ENCODE data around the gene SPINK9.

The SPINK9 gene

GRCh38 chr5:148335259-148335658, at the start of gene SPINK9:
Gene SPINK9 (plus strand): TSS chr5:148335559. CDS start chr5:148335614, 55 bp downstream.
- DNase-seq, result no peak

GRCh38 chr5:148290271-148291195, 44.8 kb upstream of the SPINK9 start:
- no peak for DNase-seq

DNA sequence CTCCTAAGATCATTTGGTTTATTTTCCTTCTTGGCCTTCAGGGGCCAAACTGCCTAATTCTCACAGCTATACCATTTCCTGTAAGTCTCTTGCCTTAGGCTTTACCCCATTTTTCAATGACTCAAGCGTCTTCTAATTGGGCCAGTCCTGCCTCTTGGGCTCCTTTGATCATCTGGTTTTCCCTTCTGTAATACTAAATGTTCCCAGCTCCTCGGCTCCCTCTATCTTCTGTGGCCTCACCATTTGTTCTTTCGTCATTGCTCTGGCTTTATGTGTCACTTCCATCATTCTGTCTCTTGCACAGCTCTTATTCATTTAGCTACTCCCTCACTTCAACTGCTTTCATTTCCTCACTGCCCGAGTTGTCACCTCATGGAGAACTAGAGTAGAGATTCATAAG, 37.6 kb upstream of the SPINK9 start:
- no peak for DNase-seq

- no peak for DNase-seq
Observed at GRCh38 chr5:148306446-148306845, 28.9 kb upstream of the SPINK9 start.

DNA sequence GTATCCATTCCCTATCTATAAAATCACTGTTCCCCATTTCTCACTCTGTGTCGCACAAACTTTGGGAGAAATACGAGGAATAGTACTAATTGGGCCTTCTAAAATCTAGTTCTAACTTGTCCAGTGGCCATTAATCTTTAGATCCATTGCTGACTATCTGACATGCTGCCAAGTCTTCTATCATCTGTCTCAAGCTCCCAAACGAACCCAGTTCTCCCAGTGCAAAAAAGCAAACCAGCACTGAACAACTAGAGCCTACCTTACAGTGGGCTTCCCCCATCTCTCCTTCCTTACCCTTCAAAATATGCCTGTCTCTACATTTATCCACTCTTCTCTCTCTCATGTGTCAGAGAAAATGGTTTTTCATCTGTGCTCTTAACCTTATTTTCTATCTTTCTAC, 26.3 kb upstream of the SPINK9 start:
- no peak for DNase-seq

DNA sequence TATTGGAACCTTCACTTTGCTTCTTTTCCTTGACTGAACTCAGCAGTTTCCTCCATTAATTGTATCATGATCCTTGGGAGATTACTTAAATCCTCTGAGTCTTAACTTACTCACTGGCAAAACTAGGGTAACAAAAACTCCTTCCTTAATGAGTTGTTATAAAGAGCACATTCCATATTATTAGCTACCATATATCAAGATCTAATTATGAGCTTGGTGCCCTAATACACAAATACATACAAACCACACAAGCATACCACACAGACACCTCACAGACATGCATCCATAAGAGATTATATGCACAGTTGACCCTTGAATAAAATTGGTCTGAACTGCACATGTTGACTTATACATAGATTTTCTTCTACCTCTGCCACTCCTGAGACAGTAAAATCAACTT, 25.6 kb upstream of the SPINK9 start:
- no peak for DNase-seq

DNA sequence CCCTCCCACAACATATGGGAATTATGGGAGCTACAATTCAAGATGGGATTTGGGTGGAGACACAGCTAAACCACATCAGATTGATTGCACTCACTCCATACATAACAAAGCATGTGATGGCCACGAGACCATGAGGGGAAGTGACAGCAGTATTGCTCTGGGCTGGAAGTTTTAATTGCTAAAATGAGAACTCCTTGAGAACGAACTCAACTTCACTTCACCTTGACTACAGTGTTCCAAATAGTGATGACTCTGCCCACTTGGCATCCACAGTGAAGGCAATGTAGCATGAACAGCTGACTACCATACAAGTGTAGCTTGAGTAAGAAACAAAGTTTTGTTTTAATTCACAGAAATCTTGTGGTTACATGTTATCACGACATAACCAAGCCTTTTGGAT, 23.9 kb upstream of the SPINK9 start:
- no peak for DNase-seq

DNA sequence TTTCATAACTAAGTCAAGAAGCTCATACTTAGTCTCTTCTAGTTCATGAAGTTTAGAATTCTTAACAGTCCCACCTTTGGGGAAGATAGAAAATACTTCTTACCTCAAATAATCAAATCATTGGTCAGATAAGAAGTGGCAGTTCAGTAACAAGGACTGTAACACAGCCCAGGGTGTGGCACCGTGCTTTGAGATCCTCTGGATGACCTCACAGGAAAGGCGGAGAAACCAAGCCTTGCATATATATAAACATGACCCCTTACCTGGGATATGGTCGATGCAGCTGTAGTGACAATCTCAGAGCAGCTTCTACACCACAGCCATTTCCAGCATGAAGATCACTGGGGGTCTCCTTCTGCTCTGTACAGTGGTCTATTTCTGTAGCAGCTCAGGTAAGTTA, 23.2 kb upstream of the SPINK9 start, which contains the start of gene SPINK7:
Gene SPINK7 (plus strand): TSS at position 271 of the 400 bp plus-strand sequence. CDS start 61 bp downstream, at position 332.
- DNase-seq, result no peak

DNA sequence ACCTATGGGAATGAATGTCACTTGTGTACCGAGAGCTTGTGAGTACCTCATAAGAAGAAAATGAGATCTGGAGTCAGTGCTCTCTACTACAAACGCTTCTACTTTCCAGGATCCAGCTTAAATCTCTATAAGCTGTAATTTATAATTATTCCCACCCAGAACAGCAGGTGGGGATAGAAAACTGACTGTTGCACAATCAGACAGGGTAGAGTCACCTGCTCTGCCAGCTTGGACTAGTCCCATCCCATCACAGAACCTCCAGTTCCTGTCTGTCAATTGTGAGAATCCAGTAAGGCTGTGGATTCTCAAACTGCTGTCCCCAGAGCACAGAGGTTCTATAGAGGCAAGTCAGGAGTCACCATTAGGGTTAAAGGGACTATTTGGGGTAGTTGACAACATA, 21.2 kb upstream of the SPINK9 start:
- DNase-seq, result no peak

DNA sequence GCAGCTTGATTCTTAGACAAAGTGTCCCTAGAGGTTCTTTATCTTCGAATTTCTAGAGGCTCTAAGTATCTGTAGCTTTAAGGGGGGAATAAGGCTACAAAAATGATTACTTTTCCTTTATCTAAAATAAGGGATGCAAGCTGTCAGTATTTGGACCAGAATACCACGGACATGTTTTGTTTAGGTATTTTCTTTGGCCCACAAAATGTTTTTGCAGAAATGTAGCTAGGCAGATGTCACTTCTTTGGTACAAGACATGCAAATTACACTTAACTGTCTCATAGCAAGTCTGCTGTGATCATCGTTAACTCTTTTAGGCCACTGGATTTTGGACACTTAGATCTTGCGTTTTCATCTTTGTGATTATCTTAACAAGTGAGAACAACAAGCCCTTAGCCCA, 20.6 kb upstream of the SPINK9 start:
- no peak for DNase-seq

DNA sequence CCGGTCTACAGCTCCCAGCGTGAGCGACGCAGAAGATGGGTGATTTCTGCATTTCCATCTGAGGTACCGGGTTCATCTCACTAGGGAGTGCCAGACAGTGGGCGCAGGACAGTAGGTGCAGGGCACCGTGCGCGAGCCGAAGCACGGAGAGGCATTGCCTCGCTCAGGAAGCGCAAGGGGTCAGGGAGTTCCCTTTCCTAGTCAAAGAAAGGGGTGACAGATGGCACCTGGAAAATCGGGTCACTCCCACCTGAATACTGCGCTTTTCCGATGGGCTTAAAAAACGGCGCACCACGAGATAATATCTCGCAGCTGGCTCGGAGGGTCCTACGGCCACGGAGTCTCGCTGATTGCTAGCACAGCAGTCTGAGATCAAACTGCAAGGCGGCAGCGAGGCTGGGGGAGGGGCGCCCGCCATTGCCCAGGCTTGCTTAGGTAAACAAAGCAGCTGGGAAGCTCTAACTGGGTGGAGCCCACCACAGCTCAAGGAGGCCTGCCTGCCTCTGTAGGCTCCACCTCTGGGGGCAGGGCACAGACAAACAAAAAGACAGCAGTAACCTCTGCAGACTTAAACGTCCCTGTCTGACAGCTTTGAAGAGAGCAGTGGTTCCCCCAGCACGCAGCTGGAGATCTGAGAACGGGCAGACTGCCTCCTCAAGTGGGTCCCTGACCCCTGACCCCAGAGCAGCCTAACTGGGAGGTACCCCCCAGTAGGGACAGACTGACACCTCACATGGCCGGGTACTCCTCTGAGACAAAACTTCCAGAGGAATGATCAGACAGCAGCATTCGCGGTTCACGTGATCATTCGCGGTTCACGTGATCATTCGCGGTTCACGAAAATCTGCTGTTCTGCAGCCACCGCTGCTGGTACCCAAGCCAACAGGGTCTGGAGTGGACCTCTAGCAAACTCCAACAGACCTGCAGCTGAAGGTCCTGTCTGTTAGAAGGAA, 15.1 kb upstream of the SPINK9 start:
- peak; percentile 1 for DNase-seq

DNA sequence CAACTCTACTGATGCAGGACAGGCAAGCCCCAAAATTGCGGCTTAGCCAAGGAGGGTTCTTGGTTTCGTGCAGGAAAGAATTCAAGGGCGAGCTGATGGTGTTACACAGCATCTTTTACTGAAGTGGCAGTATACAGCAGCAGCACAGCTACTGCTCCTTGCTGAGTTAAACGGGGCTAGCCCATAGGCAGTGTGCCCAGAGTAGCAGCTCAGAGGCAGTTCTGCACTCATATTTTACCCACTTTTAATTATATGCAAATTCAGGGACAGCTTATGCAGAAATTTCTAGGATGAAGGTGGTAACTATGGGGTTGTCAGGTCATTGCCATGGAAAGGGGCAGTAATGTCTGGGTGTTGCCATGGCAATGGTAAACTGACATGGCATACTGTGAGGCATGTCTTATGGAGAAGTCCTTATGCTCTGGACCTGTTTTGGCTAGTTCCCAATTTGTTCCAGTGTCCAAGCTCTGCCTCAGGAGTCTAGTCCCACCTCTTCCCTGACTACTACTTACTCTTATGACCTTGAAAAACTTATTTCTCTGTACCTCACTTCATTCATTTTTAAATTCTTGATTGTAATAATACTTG, 2.0 kb upstream of the SPINK9 start:
- DNase-seq, result no peak

DNA sequence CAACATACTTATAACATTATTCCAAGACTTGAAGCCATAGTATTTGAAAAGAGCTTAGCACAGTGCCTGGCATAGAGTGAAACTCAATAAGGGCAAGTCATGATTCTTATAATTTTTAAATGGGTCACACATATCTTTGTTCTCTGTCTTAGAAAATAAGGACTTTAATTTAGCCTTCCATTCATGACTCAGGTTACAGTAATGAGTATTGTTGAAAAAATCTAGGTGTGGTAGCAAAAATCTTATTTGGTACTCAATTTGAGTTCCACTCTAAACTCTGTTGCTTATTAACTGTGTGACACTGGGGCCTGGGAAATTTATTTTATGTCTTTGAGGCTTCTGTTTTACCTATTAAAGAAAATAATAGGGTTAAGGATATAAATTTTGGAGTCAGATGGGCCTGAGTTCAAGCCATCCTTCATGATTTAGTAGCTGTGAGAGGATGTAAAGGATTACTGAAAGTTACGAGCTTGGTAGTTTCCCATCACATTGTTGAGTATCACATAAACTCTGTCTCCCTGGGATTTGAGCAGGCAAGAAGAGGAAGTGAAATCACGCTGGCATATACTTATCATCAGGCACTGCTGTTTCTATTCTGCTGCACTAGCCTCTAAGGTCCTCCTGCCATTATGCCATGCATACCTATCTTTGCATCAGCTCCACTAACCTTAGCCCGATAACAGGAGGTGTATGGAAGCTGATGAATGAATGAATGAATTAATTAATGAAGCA, 1.5 kb downstream of the SPINK9 start:
- no peak for DNase-seq

DNA sequence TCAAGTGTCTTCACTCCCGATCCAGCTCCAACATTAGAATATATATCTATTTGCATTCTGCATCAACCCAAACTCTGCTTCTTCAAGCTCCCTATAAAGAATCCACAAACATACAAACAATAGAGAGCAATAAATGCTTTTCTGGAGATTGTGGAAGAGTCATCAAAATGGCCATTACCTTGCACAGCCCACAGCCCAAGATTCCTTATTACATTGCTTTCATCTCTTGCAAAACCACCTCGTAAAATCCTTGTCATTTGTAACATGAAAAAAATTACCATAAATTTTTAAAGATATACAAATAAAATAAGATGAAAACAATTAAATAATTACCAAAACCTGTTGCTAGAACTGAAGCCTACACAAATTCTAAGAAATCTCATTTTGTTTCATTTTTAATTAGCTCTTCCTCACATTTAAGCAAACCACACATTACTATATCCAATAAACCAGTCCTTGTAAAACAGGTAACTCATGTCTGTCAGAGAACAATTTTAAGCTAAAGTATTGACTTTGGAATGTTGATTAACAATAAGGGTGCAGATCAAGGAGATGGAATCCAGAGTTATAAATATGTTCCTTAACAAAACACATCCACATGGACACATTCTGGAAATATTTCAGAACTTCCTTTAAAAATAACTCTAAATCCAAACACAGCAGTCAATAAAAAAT, 7.1 kb downstream of the SPINK9 start:
- no peak for DNase-seq

GRCh38 chr5:148343046-148343407, 7.7 kb downstream of the SPINK9 start:
- no peak for DNase-seq

GRCh38 chr5:148343603-148344487, 8.5 kb downstream of the SPINK9 start:
- DNase-seq, result no peak

DNA sequence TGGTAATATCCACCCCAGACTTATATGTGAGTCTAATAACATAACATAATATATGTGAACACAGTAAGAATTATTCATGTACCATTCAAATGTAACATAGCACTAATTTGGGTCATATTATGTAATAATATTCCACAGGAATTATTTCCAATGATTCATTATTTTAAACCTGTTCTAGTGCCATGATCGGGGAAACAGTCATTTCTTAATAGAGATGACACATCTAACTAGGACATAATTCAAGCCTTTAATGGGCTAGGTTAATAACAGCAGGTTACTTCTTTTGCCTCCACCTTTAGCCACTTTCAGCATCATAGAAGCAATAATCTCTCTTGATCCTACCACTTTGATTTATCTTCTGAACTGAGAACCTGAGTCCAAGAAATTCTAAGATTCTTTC, 12.3 kb downstream of the SPINK9 start:
- DNase-seq, result no peak

DNA sequence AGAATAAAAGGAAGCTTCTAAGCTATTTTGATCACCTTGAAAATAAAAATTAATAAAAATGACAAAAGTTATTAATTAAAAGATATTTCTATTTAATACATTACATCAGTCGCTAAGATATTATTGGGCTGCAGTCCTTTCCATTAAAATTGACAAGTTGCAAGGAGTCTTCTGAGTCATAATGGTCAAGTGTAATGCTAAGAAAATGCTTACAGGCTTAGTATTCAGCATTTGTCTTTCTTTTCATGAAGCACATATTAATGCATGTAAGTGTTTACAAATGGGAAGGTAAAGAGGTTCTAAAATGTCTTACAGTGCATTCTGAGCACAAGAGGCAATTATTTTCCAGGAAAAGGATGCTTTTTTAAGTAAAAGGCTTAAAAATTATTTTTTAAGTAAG, 17.3 kb downstream of the SPINK9 start:
- DNase-seq, result no peak

GRCh38 chr5:148353634-148354033, 18.3 kb downstream of the SPINK9 start:
- no peak for DNase-seq

- no peak for DNase-seq
Observed at GRCh38 chr5:148364343-148364742, 29.0 kb downstream of the SPINK9 start.

DNA sequence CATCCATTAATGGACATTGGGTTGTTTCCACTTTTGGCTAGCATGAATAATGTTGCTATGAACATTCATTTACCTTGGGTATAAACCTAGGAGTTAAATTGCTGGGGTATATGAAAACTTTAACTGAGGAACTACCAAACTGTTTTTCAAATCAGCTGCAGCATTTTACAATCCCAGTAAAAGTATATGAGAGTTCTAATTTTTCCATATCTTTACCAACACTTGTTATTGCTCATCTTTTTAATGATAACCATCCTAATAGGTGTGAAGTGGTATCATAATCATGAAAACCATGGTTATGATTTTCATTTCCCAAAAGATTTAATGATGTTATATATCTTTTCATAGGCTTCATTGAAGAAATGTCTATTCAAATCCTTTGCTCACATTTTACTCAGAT, 32.9 kb downstream of the SPINK9 start:
- no peak for DNase-seq
